ENCODE results near the gene CDX1.

CDX1 gene

GRCh38 chr5:150218693-150219035, 52.1 kb downstream of the CDX1 start:
- no peak overlapping the region for H3K4me3 ChIP-seq (ENCODE audit: control insufficient read depth, low read depth, low read length)
- TF ChIP-seq, protein P1, sequence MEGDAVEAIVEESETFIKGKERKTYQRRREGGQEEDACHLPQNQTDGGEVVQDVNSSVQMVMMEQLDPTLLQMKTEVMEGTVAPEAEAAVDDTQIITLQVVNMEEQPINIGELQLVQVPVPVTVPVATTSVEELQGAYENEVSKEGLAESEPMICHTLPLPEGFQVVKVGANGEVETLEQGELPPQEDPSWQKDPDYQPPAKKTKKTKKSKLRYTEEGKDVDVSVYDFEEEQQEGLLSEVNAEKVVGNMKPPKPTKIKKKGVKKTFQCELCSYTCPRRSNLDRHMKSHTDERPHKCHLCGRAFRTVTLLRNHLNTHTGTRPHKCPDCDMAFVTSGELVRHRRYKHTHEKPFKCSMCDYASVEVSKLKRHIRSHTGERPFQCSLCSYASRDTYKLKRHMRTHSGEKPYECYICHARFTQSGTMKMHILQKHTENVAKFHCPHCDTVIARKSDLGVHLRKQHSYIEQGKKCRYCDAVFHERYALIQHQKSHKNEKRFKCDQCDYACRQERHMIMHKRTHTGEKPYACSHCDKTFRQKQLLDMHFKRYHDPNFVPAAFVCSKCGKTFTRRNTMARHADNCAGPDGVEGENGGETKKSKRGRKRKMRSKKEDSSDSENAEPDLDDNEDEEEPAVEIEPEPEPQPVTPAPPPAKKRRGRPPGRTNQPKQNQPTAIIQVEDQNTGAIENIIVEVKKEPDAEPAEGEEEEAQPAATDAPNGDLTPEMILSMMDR (IDR thresholded peaks at IDR 0.05; ENCODE audit: control insufficient read depth, insufficient read depth, low read depth, low read length, missing control alignments): no peak
- DNase-seq (ENCODE audit: low read depth): no peak

DNA sequence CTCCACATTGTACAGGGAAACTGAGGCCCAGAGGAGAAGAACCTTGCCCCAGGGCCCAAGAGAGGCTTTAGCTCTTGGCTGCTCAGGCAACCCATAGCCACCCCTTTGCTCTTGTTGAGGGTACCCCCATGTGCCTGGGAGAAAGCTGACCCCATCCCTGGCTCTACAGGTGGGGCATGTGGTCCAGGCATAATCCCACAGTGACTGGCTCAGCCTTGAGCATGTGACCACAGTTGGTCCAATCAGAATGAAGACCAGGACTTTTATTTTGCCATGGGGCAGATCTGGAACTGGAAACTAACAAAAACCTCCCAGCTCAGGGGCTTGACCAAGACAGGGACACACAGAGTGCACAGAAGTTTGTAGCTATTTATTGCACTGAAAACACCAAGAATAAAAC, 52.6 kb downstream of the CDX1 start:
- no peak overlapping the region for H3K4me3 ChIP-seq (ENCODE audit: control insufficient read depth, low read depth, low read length)
- DNase-seq (ENCODE audit: low read depth): no peak
- TF ChIP-seq, protein P1 (IDR thresholded peaks at IDR 0.05; ENCODE audit: control insufficient read depth, insufficient read depth, low read depth, low read length, missing control alignments): no peak

- no peak for DNase-seq (ENCODE audit: low read depth)
- TF ChIP-seq, protein P1 (IDR thresholded peaks at IDR 0.05; ENCODE audit: control insufficient read depth, insufficient read depth, low read depth, low read length, missing control alignments): no peak
- no peak overlapping the region for H3K4me3 ChIP-seq (ENCODE audit: control insufficient read depth, low read depth, low read length)
Observed at GRCh38 chr5:150219861-150220260, 53.3 kb downstream of the CDX1 start.

DNA sequence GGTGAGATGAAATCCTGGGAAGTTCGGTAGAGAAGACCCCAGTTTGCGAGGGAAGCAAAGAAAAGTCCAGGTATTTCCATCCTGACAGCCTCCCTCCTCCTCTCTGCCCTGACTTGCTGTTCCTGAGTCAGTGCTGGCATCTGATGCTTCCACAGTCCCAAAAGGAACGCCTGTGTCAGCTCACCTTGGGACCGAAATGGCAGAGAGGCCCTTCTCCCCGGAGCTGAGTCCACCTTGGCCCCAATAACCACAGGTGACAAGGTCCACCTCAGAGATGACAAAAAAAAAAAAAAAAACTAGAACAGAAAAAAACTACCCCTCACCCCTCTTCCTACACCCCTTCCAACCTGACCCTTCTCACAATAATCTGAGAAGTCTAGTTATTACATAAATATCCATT, 54.9 kb downstream of the CDX1 start:
- DNase-seq (ENCODE audit: low read depth): no peak
- TF ChIP-seq, protein P1 (IDR thresholded peaks at IDR 0.05; ENCODE audit: control insufficient read depth, insufficient read depth, low read depth, low read length, missing control alignments): no peak

GRCh38 chr5:150222906-150223305, 56.3 kb downstream of the CDX1 start:
- no peak overlapping the region for H3K4me3 ChIP-seq (ENCODE audit: control insufficient read depth, low read depth, low read length)
- DNase-seq (ENCODE audit: low read depth): no peak
- TF ChIP-seq, protein P1 (IDR thresholded peaks at IDR 0.05; ENCODE audit: control insufficient read depth, insufficient read depth, low read depth, low read length, missing control alignments): no peak

More for the DNA sequence above, 54.9 kb downstream of the CDX1 start:
- H3K4me3 ChIP-seq (ENCODE audit: control insufficient read depth, low read depth, low read length): no peak overlapping the region

DNA sequence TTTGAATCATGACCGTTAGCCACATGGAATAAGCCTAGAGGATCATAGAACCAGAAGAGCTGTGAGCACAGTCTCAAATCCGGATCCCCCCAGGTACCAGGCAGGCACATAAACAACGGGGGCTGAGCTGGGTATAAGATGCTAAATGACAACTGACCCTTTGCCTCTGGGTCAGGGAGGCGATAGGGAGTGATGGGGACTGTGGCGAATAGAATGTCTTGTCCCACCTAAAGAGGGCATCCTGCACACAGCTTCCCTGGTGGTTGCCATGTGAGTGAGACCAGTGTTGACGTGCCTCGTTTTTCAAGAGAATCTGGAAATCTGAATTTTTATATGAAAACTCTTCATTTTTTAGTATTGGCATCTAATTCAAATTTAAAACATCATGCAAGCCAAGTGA, 56.9 kb downstream of the CDX1 start:
- no peak overlapping the region for H3K4me3 ChIP-seq (ENCODE audit: control insufficient read depth, low read depth, low read length)
- no peak for DNase-seq (ENCODE audit: low read depth)
- TF ChIP-seq, protein P1 (IDR thresholded peaks at IDR 0.05; ENCODE audit: control insufficient read depth, insufficient read depth, low read depth, low read length, missing control alignments): no peak

GRCh38 chr5:150224483-150225027, 58.0 kb downstream of the CDX1 start:
- TF ChIP-seq, protein P1 (IDR thresholded peaks at IDR 0.05; ENCODE audit: control insufficient read depth, insufficient read depth, low read depth, low read length, missing control alignments): no peak
- no peak for DNase-seq (ENCODE audit: low read depth)
- no peak overlapping the region for H3K4me3 ChIP-seq (ENCODE audit: control insufficient read depth, low read depth, low read length)

All from AG09309 (cell line).